ENCODE results near the gene PHOX2A.
"Not testable (repeated sequence)": the region's sequence is repeated elsewhere in the genome, so short reads cannot be mapped to it uniquely, and the experiment has no call there.

The PHOX2A gene

GRCh38 chr11:72221386-72222075 is 22.4 kb downstream of the PHOX2A start:
- peak; percentile 74 to 76 (median 76) for DNase-seq

GRCh38 chr11:72220696-72221363 is 23.1 kb downstream of the PHOX2A start:
- DNase-seq, result no peak

DNA sequence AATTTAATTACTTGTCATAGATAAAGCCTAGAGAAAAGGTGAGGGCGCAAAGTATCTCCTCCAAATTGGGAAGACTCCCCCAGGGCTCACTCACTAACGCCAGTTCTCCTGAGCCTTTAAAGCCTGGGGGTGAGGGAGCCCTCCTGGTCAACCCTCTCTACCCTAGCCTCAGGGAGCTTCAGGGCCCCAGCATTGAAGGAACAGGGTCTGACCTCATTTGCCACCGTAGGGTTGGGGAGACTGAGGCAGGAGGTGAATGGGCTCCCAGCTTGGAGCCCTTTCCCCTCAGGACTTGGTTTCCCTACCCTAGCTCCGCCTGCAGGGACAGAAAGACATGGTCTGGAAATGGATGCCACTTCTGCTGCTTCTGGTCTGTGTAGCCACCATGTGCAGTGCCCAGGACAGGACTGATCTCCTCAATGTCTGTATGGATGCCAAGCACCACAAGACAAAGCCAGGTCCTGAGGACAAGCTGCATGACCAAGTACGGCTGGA is 25.7 kb downstream of the PHOX2A start:
- DNase-seq, result no peak

GRCh38 chr11:72217841-72218240 is 26.1 kb downstream of the PHOX2A start:
- peak; percentile 42 to 57 (median 57) for DNase-seq

GRCh38 chr11:72216638-72217037 is 27.3 kb downstream of the PHOX2A start, which contains the start of gene FOLR2:
FOLR2 (plus strand) TSS chr11:72216794; CDS start chr11:72218585, 1,791 bp downstream.
- peak; percentile 20 to 45 (median 28) for DNase-seq

DNA sequence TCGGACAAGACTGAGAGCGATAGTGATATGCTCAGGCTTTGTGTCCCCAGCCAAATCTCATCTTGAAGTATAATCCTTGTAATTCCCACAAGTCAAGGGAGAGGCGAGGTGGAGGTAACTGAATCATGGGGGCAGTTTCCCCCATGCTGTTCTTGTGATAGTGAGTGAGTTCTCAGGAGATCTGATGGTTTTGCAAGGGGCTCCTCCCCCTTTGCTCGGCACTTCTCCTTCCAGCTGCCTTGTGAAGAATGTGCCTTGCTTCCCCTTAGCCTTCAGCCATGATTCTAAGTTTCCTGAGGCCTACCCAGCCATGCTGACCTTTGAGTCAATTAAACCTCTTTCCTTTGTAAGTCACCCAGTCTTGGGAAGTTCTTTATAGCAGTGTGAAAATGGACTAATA is 34.9 kb downstream of the PHOX2A start:
- DNase-seq, result peak; percentile 72 to 78 (median 76)

DNA sequence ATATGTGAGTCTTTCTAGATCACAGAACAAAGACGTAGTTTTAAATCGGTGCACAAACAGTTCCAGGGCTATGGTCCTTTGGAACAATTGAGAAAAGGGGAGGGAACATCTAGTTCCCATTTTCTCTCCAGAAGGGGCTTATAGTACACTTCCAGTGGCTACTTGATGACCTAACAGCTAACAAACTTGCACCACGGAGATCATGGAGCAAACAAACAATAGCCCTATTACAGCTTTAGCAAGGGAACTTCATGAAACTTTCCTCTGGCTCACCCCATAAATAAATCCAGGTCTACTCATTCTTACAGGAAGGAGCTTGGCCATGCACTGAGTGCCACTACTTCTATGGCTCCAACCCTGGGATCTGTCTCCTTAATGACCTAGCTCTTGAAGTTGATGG is 35.7 kb downstream of the PHOX2A start:
- peak; percentile 62 to 82 (median 64) for DNase-seq

DNA sequence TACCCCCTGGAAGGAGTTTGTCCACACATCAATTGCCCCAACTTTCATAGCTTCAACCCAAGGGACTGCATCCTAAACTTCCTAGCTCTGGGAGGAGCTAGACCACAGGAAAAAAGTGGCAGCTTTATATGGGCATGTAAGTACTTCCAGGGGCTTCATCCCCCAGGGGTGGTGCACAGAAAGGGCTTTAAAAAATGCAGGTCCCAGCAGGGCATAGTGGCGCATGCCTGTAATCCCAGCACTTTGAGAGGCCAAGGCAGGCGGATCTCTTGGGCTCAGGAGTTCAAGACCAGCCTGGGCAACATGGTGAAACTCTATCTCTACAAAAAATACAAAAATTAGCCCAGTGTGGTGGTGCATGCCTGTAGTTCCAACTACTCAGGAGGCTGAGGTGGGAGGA is 37.2 kb downstream of the PHOX2A start:
- not testable (repeated sequence) for DNase-seq

GRCh38 chr11:72204886-72205285 is 39.1 kb downstream of the PHOX2A start:
- DNase-seq, result peak in 2 of 3 donors; percentile 57 to 58

DNA sequence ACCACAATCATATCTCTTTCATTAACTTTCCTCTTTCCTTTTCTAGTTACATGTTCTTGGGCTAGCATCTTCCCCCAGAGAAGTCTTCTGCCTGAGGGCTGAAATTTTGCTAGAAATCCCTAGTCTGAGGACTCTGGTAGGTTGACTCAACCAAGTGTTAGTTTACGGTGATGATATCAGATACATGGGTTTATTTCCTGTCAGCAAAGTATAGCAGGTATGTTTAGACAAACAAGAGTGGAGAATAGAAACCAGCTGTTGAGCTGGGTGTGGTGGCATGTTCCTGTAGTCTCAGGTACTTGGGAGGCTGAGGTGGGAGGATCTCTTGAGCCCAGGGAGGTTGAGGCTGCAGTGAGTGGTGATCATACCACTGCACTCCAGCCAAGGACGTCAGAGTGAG is 40.8 kb downstream of the PHOX2A start:
- DNase-seq, result no peak

- DNase-seq, result no peak
Measured at GRCh38 chr11:72202571-72202970, 41.4 kb downstream of the PHOX2A start.

GRCh38 chr11:72201445-72201844 is 42.5 kb downstream of the PHOX2A start:
- DNase-seq, result not testable (repeated sequence)

- DNase-seq, result no peak
Measured at GRCh38 chr11:72195518-72196270, 48.3 kb downstream of the PHOX2A start.

DNA sequence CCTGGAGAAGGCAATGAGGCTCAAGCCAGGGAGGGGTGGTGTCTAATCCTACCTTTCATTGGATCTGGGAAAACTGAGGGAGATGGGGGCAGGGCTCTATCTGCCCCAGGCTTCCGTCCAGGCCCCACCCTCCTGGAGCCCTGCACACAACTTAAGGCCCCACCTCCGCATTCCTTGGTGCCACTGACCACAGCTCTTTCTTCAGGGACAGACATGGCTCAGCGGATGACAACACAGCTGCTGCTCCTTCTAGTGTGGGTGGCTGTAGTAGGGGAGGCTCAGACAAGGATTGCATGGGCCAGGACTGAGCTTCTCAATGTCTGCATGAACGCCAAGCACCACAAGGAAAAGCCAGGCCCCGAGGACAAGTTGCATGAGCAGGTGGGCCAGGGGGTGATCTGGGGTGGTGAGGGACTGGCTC is 52.0 kb downstream of the PHOX2A start, which contains the start of gene FOLR1:
Gene FOLR1 (plus strand): TSS at position 180 of the 421 bp plus-strand sequence. CDS start 34 bp downstream, at position 214.
- peak in 2 of 3 donors; percentile 33 to 34 for DNase-seq

- DNase-seq, result no peak
Measured at GRCh38 chr11:72190631-72191071, 53.3 kb downstream of the PHOX2A start.

DNA sequence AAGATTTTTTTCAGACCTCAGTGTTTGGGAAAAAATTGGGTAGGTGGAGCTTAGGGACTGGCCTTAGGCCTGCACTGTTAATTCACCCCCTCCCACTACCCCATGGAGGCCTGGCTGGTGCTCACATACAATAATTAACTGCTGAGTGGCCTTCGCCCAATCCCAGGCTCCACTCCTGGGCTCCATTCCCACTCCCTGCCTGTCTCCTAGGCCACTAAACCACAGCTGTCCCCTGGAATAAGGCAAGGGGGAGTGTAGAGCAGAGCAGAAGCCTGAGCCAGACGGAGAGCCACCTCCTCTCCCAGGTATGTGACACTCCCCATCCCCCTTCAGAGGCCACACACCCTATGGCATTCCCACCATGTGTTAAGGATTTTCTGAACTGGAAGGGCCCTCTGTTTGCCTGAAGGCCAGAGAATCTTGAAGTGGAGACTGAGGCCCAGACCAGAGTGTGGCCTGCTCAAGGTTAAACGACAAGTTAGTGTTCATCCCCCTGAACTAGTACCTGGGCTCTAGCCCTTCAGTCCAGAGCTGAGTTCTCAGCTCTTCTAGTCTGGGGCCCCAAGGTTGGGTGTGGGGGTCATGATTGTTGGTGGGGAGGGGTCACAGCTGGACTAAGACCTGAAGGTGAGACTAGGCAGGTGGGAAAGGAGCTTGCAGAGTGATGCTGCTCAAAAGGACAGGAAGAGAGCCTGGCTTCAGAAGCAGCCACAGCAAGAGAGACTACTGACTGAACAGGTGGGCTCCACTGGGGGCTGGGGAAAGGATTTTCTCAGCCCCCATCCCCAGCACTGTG is 54.3 kb downstream of the PHOX2A start:
- no peak for DNase-seq
